IMR-90 (cell line): Measurements from ENCODE around the gene TNRC6A. TPM values are rescaled to one million over a fixed set of nuclear protein-coding genes. Genes with fewer than 3 reads are reported as not detected.

Source experiments
- ATAC-seq: fragments of 200-7000 bp; cut with Tn5 transposase; 2 replicates; pipeline ENCODE4 v1.9.1; 2020; ENCODE audit warnings: low read depth, mild to moderate bottlenecking, moderate library complexity
- BruUV-seq: library from RNA; stranded (reverse); fragments of 400-500 nt; replicated peaks from 2 replicates; lab custom pipeline; 2021; lab: Mats Ljungman, UMichigan
- CTCF ChIA-PET: fragments of 300-600 bp; formaldehyde crosslinking; extraction: SDS; loops from one replicate; lab custom pipeline; 2021; ENCODE audit warnings: antibody characterized with exemption; lab: Yijun Ruan, JAX
- POLR2A ChIA-PET: fragments of 300-600 bp; sonication (Branson Sonifier 250); formaldehyde crosslinking; loops from one replicate; lab custom pipeline; 2022; ENCODE audit warnings: antibody characterized with exemption; ENCODE audit not compliant: unreplicated experiment; lab: Charles Lee
- DNase-seq: peaks from one replicate; pipeline ENCODE4 v3.0.0; 2013
- H2AFZ ChIP-seq: replicated peaks from 2 replicates; pipeline ENCODE3; 2013; ENCODE audit warnings: low read length, mild to moderate bottlenecking; ENCODE audit not compliant: poor library complexity
- H2AK5ac ChIP-seq: 2 replicates; pipeline ENCODE4 v1.6.1; 2013; ENCODE audit warnings: low read depth, low read length, inconsistent platforms
- H2AK9ac ChIP-seq: replicated peaks from 2 replicates; pipeline ENCODE3; 2013; ENCODE audit warnings: mild to moderate bottlenecking, low read depth, low read length, moderate library complexity; ENCODE audit not compliant: poor library complexity
- H2BK120ac ChIP-seq: 2 replicates; pipeline ENCODE4 v1.6.1; 2013; ENCODE audit warnings: low read depth, low read length, inconsistent platforms
- H2BK15ac ChIP-seq: 3 replicates; pipeline ENCODE4 v1.6.1; 2013; ENCODE audit warnings: low read depth, low read length, inconsistent platforms
- H2BK20ac ChIP-seq: 2 replicates; pipeline ENCODE4 v1.6.1; 2013; ENCODE audit warnings: low read depth, mild to moderate bottlenecking, inconsistent platforms, low read length, moderate library complexity
- H2BK5ac ChIP-seq: 2 replicates; pipeline ENCODE4 v1.6.1; 2013; ENCODE audit warnings: mild to moderate bottlenecking, low read depth, low read length, inconsistent platforms; ENCODE audit not compliant: poor library complexity, severe bottlenecking
- H3K14ac ChIP-seq: replicated peaks from 2 replicates; pipeline ENCODE4 v1.6.1; 2013; ENCODE audit warnings: low read depth, low read length, inconsistent platforms
- H3K18ac ChIP-seq: 2 replicates; pipeline ENCODE4 v1.6.1; 2013; ENCODE audit warnings: low read depth, low read length, control low read depth
- H3K23ac ChIP-seq: 2 replicates; pipeline ENCODE4 v1.6.1; 2013; ENCODE audit warnings: low read depth, low read length, inconsistent platforms
- H3K27ac ChIP-seq: 2 replicates; pipeline ENCODE4 v1.5.1; 2013; ENCODE audit warnings: mild to moderate bottlenecking, control low read depth, low read length; ENCODE audit not compliant: insufficient read depth
- H3K27me3 ChIP-seq: 2 replicates; pipeline ENCODE4 v1.6.1; 2013; ENCODE audit warnings: low read length; ENCODE audit not compliant: control insufficient read depth, insufficient read depth
- H3K36me3 ChIP-seq: 2 replicates; pipeline ENCODE4 v1.6.1; 2013; ENCODE audit warnings: low read length, mixed read lengths; ENCODE audit not compliant: control insufficient read depth, insufficient read depth
- H3K4ac ChIP-seq: 2 replicates; pipeline ENCODE4 v1.6.1; 2013; ENCODE audit warnings: low read depth, low read length, inconsistent platforms
- H3K4me1 ChIP-seq: 2 replicates; pipeline ENCODE4 v1.6.1; 2013; ENCODE audit warnings: low read length, mixed read lengths; ENCODE audit not compliant: control insufficient read depth, insufficient read depth
- H3K4me2 ChIP-seq: 2 replicates; pipeline ENCODE4 v1.6.1; 2013; ENCODE audit warnings: low read depth, mild to moderate bottlenecking, control low read depth, low read length, moderate library complexity
- H3K4me3 ChIP-seq: 2 replicates; pipeline ENCODE4 v1.5.1; 2013; ENCODE audit warnings: low read depth, mild to moderate bottlenecking, control low read depth, low read length, moderate library complexity; ENCODE audit not compliant: insufficient read depth
- H3K56ac ChIP-seq: 2 replicates; pipeline ENCODE4 v1.6.1; 2013; ENCODE audit warnings: low read length, inconsistent platforms; ENCODE audit not compliant: insufficient read depth; ENCODE audit errors: extremely low read depth
- H3K79me1 ChIP-seq, 2 experiments: 2 replicates each; pipeline ENCODE4 v1.6.1; 2013; ENCODE audit warnings: low read length in 2 of 2, inconsistent platforms in 1 of 2, low read depth in 1 of 2
- H3K9ac ChIP-seq: 2 replicates; pipeline ENCODE4 v1.6.1; 2013; ENCODE audit warnings: low read depth, low read length, control low read depth
- H3K9me1 ChIP-seq: 2 replicates; pipeline ENCODE4 v1.6.1; 2013; ENCODE audit warnings: low read length, inconsistent platforms; ENCODE audit not compliant: insufficient read depth
- H3K9me3 ChIP-seq: 2 replicates; pipeline ENCODE4 v1.6.1; 2013; ENCODE audit warnings: low read length; ENCODE audit not compliant: control insufficient read depth, insufficient read depth
- H4K20me1 ChIP-seq: 2 replicates; pipeline ENCODE4 v1.6.1; 2013; ENCODE audit warnings: low read length, inconsistent platforms; ENCODE audit not compliant: insufficient read depth
- H4K5ac ChIP-seq: 2 replicates; pipeline ENCODE4 v1.6.1; 2013; ENCODE audit warnings: mild to moderate bottlenecking, low read depth, low read length, control low read depth
- H4K8ac ChIP-seq, 2 experiments: 2 replicates each; pipeline ENCODE4 v1.6.1; 2013; ENCODE audit warnings: low read depth in 2 of 2, low read length in 2 of 2, control low read depth in 1 of 2, inconsistent platforms in 1 of 2
- H4K91ac ChIP-seq: 2 replicates; pipeline ENCODE4 v1.6.1; 2013; ENCODE audit warnings: low read depth, low read length, inconsistent platforms; ENCODE audit not compliant: insufficient read depth
- BHLHE40 ChIP-seq: fragments of 150-350 bp; IDR thresholded peaks from 2 replicates; pipeline ENCODE4 v1.6.1; 2016; ENCODE audit warnings: mild to moderate bottlenecking, low read depth, low read length
- CEBPB ChIP-seq: IDR thresholded peaks from 2 replicates; pipeline ENCODE4 v1.6.1; 2012; ENCODE audit warnings: low read depth, low read length, improper control_type of control experiment
- FOS ChIP-seq: fragments of 150-350 bp; IDR thresholded peaks from 2 replicates; pipeline ENCODE4 v1.6.1; 2016; ENCODE audit warnings: low read depth, low read length
- MAFK ChIP-seq: IDR thresholded peaks from 2 replicates; pipeline ENCODE4 v1.6.1; 2012; ENCODE audit warnings: low read depth, low read length, improper control_type of control experiment
- MXI1 ChIP-seq: IDR thresholded peaks from 2 replicates; pipeline ENCODE4 v1.6.1; 2012; ENCODE audit warnings: low read depth, mild to moderate bottlenecking, low read length, moderate library complexity, borderline replicate concordance
- NFE2L2 ChIP-seq: fragments of 150-350 bp; IDR thresholded peaks from 2 replicates; pipeline ENCODE4 v1.6.1; 2016; ENCODE audit warnings: low read depth, mild to moderate bottlenecking, low read length
- POLR2A ChIP-seq: IDR thresholded peaks from 2 replicates; pipeline ENCODE4 v1.6.1; 2012; ENCODE audit warnings: mild to moderate bottlenecking, low read depth, low read length
- RAD21 ChIP-seq: IDR thresholded peaks from 2 replicates; pipeline ENCODE4 v1.6.1; 2012; ENCODE audit warnings: low read length, improper control_type of control experiment
- RCOR1 ChIP-seq: IDR thresholded peaks from 2 replicates; pipeline ENCODE4 v1.6.1; 2012; ENCODE audit warnings: mild to moderate bottlenecking, low read length, improper control_type of control experiment; ENCODE audit not compliant: insufficient replicate concordance
- RFX5 ChIP-seq: IDR thresholded peaks from 2 replicates; pipeline ENCODE4 v1.8.0; 2012; ENCODE audit warnings: low read depth, mild to moderate bottlenecking, low read length, moderate library complexity
- WGBS, 2 experiments: methylation state at CpG; one replicate each; pipeline versions ENCODE4 v1.1.5 to v1.1.7; 2013; ENCODE audit warnings: missing lambda C conversion rate in 2 of 2; ENCODE audit not compliant: insufficient read length in 1 of 2; ENCODE audit errors: extremely low coverage in 2 of 2; 5-methylcytosine and 5-hydroxymethylcytosine counted together
- dilution Hi-C: fragments of 300-500 bp; cut with HindIII; formaldehyde crosslinking; loops from one replicate; pipeline ENCODE4 v1.14.3; 2018; ENCODE audit warnings: low sequenced_read_pairs; ENCODE audit not compliant: unreplicated experiment
- in situ Hi-C: fragments of 300-500 bp; cut with MboI; formaldehyde crosslinking; loops from 3 replicates; pipeline ENCODE4 v1.14.3; 2019; ENCODE audit warnings: low sequenced_read_pairs, inconsistent platforms, mixed read lengths
- intact Hi-C: fragments of 100-400 bp; cut with micrococcal nuclease; formaldehyde crosslinking; loops from 2 replicates; pipeline ENCODE4 v1.10.0; 2022
- polyA plus RNA-seq, 3 experiments: library from polyadenylated mRNA; depleted of rRNA; stranded (reverse); fragments of >200 nt; gene quantifications; 2 replicates each; pipeline ENCODE4 v1.2.3, GENCODE V29; 2012; ENCODE audit warnings: low replicate concordance in 1 of 3
- total RNA-seq: library from RNA; depleted of rRNA; stranded (reverse); fragments of >200 nt; gene quantifications from 2 replicates; pipeline ENCODE4 v1.2.3, GENCODE V29; 2012
- TF ChIP-seq, protein P1 (sequence below): fragments of 150-350 bp; IDR thresholded peaks from 2 replicates; pipeline ENCODE4 v1.6.1; 2017; ENCODE audit warnings: mild to moderate bottlenecking, antibody characterized with exemption, low read length, low read depth
- TF ChIP-seq, protein P2 (sequence below): fragments of 150-350 bp; IDR thresholded peaks from 2 replicates; pipeline ENCODE4 v1.6.1; 2016; ENCODE audit warnings: low read depth, mild to moderate bottlenecking, low read length, moderate library complexity, borderline replicate concordance

The TNRC6A gene
- total and polyA plus RNA-seq, 2 of the 4 experiments (the other 2 are of a cell fraction): 32.4 to 42.3 TPM

DNA sequence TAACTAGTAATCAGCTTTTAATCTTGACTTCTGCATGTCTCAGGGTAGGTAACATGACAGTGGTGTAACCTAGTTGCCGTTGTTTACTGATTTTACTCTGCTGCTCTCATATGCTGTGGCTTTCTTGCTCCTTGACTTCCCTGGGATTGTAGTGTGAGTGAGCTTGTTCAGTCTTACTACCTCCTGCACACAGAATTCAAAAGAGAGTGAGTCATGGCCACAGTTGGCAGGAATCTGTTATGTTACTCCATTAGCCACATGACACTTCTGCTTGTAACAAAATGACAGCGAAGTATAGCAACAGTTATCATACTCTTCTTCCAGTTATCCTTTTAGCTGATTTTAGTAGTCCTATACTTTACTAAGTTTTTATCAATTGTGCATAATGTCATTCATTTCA, 18.8 kb downstream of the TNRC6A start:
- Histone ChIP-seq H2BK20ac (no peak overlapping the region), H3K4me2 (peak overlapping the region; percentile 4; the same call in 1 of the 2 replicates), H3K56ac (no peak overlapping the region), H4K5ac (no peak overlapping the region), H4K91ac (no peak overlapping the region), H3K4ac (no peak overlapping the region), H2AFZ (no peak overlapping the region), H3K4me1 (peaks cover 21% of the 10 kb centered on the region), H2AK5ac (no peak overlapping the region), H2AK9ac (no peak overlapping the region), H3K27me3 (no peaks in the 10 kb centered on the region), H2BK15ac (no peak overlapping the region), H3K14ac (no peak overlapping the region), H4K20me1 (peaks cover 92% of the 10 kb centered on the region), H4K8ac (no peak overlapping the region), H2BK5ac (peak overlapping the region; percentile 9), H2BK120ac (no peak overlapping the region), H3K27ac (no peak overlapping the region), H3K4me3 (no peak overlapping the region), H3K23ac (no peak overlapping the region), H3K36me3 (peaks cover 3% of the 10 kb centered on the region; the same call in 1 of the 2 replicates), H3K79me1 (peaks cover 25 to 85% of the 10 kb centered on the region in 2 experiments), H3K9me1 (peaks cover 19% of the 10 kb centered on the region), H3K9me3 (no peaks in the 10 kb centered on the region), H3K9ac (no peak overlapping the region), H3K18ac (no peak overlapping the region)
- intact Hi-C loops (no loop called here), dilution Hi-C loops (no loop called here), in situ Hi-C loops (no loop called here)
- ChIA-PET CTCF (interaction anchor here (0.6 to 1.7 kb wide), 3 partner anchors 9 to 168 kb away, joined by 3 to 4 read pairs (median 3); no protein-coding TSS in a partner anchor), POLR2A (no interaction called here)
- DNase-seq (peak; percentile 97), ATAC-seq (peak; percentile 95)
- TF ChIP-seq POLR2A (no peak), RCOR1 (no peak), FOS (peak; percentile 86), CEBPB (peak; percentile 41; the same call in 1 of the 2 replicates), MXI1 (no peak), MAFK (no peak), RAD21 (peak; percentile 24; the same call in 1 of the 2 replicates), BHLHE40 (no peak), RFX5 (no peak), NFE2L2 (0 out of 2 replicates have a peak, but pooled peaks have one; percentile 14)
- TF ChIP-seq, protein P1, sequence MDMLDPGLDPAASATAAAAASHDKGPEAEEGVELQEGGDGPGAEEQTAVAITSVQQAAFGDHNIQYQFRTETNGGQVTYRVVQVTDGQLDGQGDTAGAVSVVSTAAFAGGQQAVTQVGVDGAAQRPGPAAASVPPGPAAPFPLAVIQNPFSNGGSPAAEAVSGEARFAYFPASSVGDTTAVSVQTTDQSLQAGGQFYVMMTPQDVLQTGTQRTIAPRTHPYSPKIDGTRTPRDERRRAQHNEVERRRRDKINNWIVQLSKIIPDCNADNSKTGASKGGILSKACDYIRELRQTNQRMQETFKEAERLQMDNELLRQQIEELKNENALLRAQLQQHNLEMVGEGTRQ: peak; percentile 79
- TF ChIP-seq, protein P2, sequence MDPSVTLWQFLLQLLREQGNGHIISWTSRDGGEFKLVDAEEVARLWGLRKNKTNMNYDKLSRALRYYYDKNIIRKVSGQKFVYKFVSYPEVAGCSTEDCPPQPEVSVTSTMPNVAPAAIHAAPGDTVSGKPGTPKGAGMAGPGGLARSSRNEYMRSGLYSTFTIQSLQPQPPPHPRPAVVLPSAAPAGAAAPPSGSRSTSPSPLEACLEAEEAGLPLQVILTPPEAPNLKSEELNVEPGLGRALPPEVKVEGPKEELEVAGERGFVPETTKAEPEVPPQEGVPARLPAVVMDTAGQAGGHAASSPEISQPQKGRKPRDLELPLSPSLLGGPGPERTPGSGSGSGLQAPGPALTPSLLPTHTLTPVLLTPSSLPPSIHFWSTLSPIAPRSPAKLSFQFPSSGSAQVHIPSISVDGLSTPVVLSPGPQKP: no peak
- BruUV-seq: no TSS peak
- WGBS, 2 experiments: no CpG with 5 or more reads among the region's 2 CpGs
